ENCODE data around the gene DPT.

Gene DPT

DNA sequence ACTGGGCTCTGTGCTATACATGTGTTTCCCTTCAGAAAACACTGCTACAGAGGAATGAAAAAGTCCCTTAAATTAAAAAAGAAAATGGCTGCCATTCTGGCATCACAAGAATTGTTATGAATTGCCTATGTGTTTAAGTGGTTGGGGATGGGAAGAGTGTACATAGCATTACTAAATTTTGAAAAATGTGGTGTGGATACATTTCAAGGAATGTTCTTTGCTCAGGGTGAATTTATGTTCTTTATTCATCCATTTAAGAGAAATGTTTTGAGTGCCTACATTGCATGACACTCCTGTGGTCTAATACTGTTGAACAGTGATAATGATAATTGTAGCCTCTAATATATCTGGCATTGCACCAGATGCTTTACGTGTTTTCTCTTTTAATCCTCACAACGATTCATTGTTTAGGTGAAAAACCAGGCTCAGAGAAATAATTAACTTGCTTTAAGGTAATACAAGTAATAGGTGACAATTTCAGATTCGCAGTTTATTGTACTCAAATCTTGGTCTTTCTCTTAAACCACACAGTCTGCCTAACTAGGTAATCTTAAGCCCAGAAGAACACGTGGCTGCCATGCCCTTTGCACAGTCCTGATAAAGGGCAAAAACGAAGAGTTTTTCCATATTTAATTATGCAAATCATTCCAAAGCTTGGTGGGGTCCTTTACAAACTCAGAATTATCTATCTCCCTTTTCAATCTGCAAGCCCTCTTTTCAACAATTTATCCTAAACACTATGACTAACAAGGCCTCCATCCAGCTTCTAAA is 31.5 kb downstream of the DPT start:
- no peak for DNase-seq

- no peak for DNase-seq
These were observed 32.8 kb downstream of the DPT start for GRCh38 chr1:168696125-168696760.

GRCh38 chr1:168693872-168694238 is 35.2 kb downstream of the DPT start:
- DNase-seq = no peak

DNA sequence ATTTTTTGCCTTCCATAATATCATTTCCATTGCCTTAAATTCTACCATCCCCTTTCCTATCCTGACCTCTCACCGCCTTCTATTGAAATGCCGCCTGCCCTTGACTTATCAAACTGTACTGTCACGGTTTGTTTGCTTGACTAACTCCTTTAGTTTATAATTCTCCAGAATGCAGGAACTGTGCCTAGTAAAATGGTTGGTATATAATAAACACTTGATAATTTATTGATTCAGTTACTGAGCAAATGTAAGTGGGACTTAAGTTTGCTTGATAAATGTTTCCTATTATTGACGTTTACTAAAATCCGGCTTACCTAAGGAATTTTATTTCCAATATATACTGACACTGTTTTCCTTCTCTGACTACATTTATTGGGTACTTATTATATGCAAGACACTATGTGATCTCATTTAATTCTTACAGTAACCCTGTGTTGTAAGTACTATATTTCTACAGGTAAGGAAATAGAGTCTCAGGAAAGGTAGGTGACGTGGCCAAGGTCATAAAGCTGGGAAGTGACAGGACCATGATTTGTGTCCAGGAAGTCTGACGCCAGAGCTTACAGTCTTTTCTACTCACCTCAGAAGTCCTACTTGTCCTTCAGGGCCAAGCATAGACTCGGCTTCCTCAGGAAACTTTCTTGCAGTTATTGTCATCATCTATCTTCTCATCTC is 35.7 kb downstream of the DPT start:
- DNase-seq = no peak

GRCh38 chr1:168692472-168692871 is 36.5 kb downstream of the DPT start:
- DNase-seq = no peak

DNA sequence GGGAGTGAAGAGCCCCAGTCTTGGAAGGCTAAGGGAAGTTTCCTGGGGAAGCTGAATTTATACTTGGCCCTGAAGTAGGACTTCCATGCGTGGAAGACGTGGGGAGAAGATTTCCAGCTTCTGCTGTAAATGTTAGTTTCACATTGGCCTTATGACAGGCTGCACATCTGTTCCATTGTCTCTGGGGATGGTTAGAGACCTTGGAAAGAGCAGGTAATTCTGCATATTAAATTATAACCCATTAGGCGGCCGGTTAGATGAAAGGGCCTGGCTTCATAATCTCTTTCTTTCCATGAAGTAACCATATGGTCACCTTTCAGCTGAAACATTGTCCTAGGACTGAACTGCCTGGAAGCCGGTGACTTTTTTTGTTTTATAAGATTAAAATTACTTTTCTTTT is 37.5 kb downstream of the DPT start:
- DNase-seq = no peak

DNA sequence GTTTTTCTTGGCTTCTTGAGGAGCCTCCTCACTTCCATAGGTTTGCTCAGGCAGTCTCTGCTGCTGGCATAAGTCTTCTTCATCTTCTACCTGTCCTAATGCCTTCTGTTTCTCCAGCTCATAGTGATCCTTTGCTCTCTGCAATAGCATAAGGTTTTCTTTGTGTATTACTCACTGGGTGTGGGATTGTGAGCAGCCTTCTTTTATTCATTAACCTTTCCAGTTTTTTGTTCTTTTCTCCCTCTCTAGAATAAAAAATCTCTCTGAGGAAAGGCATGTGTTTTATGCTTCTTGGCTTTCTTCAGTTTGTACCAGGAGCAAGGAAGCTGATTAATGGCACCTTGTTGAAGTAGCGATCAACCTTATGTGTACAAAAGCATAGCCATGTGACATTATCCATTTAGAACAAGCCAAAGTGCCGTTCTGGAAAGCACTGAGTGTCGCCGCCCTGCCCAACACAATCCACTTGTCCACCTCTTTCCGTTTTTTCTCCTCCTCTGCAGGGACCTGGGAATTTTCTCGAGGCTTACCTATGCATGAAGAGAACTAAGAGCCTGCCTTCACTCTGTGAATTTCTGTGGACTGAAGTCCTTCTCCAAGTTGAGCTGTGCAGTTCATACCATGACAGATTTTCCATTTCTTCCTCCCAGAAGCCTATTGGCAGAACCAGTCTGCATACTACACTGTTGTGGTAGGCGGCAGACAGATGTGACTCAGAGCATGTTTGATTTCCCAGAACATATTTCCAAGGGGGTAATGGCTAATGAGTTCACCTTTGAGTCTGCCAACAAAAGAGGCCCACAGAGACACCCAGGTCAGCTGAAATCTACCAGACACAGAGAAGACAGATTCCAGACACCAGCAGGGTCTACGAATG is 39.0 kb downstream of the DPT start:
- DNase-seq = no peak

GRCh38 chr1:168689327-168689657 is 39.7 kb downstream of the DPT start:
- no peak for DNase-seq

DNA sequence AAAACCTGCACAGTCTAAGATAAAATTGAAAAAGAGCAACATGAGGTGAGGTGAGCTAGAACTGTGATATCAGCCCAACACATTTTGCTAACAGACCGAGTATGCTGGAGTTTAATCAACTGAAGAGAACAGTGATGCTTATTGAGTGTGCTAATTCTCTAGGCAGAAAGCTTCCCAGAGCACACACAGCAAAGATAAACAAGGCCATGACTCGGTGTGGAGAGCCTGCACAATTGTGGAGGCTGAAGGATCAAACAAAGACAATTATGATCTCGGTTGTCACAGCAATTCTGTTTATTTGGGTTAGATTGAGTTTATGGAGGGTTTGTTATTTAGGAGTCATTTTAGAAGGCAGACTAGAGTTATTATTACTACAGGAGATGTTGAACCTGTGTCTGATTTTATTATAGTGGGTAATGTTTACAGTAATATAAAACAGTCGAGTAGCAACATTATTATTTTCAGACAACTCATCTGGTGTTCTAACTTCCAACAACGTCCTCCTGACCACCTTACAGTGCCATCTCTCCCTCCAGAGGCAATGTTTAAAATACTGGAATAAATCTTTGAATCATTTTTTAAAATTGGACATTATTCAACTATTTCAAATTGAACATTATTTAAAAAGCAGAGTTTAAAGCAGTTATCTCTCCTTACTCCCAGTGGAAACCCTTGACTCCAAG is 40.2 kb downstream of the DPT start:
- DNase-seq = no peak

DNA sequence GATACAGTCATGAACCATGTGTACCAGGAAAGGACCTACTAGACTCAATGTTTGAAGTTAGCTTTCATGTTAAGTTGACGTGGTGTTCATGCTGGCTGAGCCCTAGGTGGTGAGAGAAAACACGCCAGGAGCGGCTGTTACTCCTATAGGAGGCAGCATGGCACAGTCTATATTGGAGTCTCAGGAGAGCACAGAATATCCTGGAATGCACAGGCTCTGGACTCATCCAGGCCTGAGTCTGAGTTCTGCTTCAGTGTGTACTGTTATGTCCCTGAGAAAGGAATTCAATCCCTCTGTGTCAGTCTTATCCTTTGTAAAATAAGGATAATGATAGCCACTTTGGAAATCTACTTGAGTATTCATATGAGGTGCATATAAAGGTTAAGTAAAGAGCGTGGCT is 41.2 kb downstream of the DPT start:
- DNase-seq = no peak

GRCh38 chr1:168686666-168687065 is 42.3 kb downstream of the DPT start:
- no peak for DNase-seq

DNA sequence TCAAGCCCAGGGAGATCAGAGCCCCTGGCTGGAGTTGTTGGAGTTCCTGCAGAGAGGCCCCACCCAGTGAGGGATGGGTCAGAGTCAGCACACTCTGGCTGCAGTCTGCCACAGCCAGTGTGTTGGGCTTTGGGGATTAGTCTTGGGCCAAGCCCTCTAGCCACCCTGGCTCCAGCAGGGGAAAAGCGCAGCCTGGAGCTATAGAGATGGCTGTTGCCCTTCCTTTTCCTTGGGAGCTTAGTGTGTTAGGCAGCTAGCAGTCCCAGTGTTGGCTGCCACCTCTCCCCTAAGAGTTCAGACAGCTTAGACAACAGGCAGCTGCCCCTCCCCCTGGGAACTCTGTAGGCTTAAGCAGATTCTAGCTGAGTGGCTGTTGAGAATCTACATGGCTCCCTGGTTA is 45.1 kb downstream of the DPT start:
- DNase-seq = no peak

- DNase-seq = no peak
These were observed 52.1 kb downstream of the DPT start for GRCh38 chr1:168676861-168677260.

DNA sequence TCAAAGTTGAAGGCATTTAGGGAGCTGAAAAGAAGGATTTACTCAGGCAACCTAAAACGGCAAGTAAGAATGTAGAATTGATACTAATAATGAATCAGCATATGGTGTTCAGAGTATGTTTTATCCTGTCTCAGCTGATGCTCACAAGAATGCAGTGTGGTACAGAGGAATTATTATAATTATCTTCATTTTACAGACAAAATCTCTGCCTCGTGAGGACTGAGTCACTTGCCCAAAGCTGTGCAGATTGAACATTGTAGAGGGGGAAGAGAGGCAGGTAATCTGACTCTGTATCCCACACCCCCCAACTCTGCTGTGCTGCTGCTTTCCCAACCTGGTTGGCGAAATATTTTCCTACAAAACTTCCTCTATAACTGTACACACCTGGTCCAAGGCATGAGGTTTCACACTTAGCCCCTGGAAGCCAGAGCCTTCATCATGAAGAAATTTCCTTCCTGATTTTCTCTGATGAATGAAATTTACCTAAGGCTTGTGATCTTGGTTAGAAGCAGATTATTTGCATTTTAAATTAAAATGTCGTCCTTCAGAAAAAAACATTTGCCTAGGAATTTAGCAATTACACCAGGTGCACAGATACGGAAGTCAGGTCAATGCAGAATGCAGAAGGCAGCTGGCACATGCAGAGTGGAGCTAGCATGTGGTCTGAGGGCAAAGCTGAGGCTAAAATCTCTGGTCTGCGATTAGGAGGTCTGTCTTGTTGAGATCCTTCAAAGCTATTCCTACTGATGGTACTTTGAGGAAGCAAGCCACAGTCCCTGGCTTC is 52.8 kb downstream of the DPT start:
- DNase-seq = no peak

DNA sequence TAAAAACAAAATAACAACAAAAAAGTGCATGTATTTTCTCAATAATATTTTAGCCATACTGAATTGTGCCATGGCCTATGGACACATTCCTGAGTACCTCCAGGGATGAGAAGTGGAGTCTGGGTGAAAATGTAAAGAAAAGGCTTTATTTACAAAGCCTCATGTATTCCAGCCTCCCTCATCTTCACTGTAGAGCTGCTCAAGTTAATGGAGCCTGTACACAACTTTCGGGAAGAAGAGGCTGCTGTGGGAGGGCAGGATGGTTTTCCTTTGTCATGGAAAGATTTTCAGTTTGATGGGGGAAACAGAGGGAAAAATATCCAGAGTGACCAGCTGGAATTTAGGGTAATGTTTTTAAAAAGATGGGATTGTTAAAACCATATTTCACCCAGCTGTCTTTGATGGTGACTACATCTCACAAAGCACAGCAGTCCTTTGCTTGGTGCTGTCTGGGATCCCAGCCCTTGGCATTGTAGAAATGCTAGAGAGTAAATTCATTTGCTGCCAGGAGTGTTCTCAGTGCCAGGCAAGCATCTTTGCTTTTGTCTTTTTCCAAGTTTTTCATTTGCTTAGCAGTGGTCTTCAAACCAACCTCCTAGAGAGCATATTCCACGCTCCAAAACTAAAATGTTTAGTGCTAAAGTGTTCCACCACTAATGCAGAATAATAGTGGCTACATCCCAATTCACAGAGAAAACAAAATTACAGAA is 54.9 kb downstream of the DPT start:
- no peak for DNase-seq

- no peak for DNase-seq
These were observed 56.7 kb downstream of the DPT start for GRCh38 chr1:168672278-168672677.

DNA sequence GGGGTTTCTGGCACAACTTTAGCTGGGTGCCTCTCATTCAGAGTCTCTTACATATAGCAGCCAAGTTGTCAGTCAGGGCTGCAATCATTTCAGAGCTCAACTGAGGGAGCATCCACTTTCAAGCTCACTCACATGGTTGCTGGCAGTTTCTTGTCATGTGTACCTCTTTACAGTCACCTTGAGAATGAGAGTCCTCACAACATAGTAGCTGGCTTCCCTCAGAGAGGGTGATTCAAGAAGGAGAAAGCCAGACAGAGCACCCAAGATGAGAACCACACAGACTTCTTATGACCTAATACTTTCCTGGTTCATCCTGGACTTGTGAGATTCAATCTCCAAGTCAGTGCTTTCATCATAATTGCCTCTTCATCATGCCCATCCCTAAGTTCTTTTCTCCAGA is 57.2 kb downstream of the DPT start:
- no peak for DNase-seq

DNA sequence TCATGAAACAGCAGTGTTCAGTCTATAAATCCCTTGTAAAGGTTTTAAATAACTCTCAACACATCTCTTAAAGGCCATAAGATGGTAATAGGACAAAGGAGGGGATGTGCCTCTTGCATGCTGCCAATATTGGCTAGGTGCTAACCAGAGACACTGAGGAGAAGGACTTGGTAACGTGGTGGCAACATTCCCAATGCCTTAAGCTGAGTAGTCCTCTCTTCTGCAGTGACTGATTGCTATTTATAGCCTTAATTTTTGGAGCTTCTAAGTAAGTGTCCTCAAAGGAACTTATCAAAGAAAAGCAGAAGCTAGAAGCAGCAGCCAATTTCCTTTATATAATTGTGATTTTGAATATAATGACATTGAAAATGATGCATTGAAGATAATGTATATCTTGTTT is 63.0 kb downstream of the DPT start:
- DNase-seq = no peak

GRCh38 chr1:168664069-168664834 is 64.8 kb downstream of the DPT start:
- no peak for DNase-seq

GRCh38 chr1:168656485-168656884 is 72.5 kb downstream of the DPT start:
- DNase-seq = no peak
